Measurements from ENCODE around the gene NOP53. TPM values are rescaled to one million over a fixed set of nuclear protein-coding genes. Genes with fewer than 3 reads are reported as not detected.
A peak's percentile ranks its signal among the peaks of the same experiment; 100 is the strongest.
"Not testable (repeated sequence)": the region's sequence is repeated elsewhere in the genome, so short reads cannot be mapped to it uniquely, and the experiment has no call there.

Gene NOP53
- total and polyA plus RNA-seq, 10 donors, result 280 to 858 (median 406) TPM

DNA sequence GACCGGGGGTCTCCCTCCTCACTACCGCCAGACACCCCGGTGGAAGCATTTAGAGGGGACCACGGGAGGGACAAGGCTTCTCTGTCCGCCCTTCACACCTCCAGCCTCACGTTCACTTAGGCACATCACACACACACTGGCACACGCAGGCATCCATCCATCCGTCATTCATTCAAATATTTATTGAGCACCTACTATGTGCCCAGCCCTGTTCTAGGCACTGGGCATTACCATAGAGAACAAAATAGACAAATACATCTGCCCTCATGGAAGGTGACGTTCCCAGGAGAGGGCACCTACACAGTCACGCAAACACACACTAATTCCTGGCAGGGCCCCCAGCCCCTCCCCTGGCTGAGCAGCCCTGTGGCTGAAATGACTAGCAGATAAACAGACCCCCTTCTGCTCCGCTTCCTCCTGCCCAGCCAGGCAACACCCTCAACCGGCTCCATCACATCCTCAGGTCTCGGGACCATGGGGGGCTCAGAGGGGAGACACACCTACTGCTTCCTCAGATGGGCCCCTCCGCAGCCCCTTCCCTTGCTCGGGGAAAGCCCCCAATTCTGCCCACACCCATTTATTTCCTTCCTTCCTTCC, 3.7 kb upstream of the NOP53 start:
- peaks cover 15 to 45% (median 38%) of the 10 kb centered on the region in 6 donors for H3K4me1 ChIP-seq
- no peak for DNase-seq
- 73 to 79% (median 74%) methylated on average over 13 to 15 of the region's 15 CpGs for WGBS, 5 donors
- no peaks in the 10 kb centered on the region for H3K9me3 ChIP-seq
- H3K4me3 ChIP-seq, result no peak overlapping the region
- intact Hi-C loops (cut with DNase I; ENCODE audit: low total_unique reads), result no loop called here
- H3K36me3 ChIP-seq, result peaks cover 0 to 50% (median 5%) of the 10 kb centered on the region in 6 donors
- TF ChIP-seq, protein P1, sequence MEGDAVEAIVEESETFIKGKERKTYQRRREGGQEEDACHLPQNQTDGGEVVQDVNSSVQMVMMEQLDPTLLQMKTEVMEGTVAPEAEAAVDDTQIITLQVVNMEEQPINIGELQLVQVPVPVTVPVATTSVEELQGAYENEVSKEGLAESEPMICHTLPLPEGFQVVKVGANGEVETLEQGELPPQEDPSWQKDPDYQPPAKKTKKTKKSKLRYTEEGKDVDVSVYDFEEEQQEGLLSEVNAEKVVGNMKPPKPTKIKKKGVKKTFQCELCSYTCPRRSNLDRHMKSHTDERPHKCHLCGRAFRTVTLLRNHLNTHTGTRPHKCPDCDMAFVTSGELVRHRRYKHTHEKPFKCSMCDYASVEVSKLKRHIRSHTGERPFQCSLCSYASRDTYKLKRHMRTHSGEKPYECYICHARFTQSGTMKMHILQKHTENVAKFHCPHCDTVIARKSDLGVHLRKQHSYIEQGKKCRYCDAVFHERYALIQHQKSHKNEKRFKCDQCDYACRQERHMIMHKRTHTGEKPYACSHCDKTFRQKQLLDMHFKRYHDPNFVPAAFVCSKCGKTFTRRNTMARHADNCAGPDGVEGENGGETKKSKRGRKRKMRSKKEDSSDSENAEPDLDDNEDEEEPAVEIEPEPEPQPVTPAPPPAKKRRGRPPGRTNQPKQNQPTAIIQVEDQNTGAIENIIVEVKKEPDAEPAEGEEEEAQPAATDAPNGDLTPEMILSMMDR (IDR thresholded peaks at IDR 0.05 in 8 of 11, conservative IDR thresholded peaks at IDR 0.05 in 3 of 11), result no peak
- TF ChIP-seq POLR2AphosphoS5 (IDR thresholded peaks at IDR 0.05) (no peak), POLR2A (IDR thresholded peaks at IDR 0.05) (no peak)
- H3K27me3 ChIP-seq (replicated peaks in 1 of 7), result no peaks in the 10 kb centered on the region
- peak overlapping the region in 7 of 8 donors; percentile 84 to 97 (median 86) for H3K27ac ChIP-seq

- intact Hi-C loops (cut with DNase I; ENCODE audit: low total_unique reads), result no loop called here
- WGBS, 5 donors, result 52 to 79% (median 66%) methylated on average over 13 of the region's 13 CpGs
- DNase-seq, result no peak
- TF ChIP-seq POLR2A (IDR thresholded peaks at IDR 0.05), result no peak
- TF ChIP-seq, protein P1 (IDR thresholded peaks at IDR 0.05 in 8 of 11, conservative IDR thresholded peaks at IDR 0.05 in 3 of 11), result no peak
- no peak for TF ChIP-seq POLR2AphosphoS5 (IDR thresholded peaks at IDR 0.05)
- peaks cover 0 to 56% (median 10%) of the 10 kb centered on the region in 6 donors for H3K36me3 ChIP-seq
- H3K9me3 ChIP-seq, result no peaks in the 10 kb centered on the region
- H3K4me1 ChIP-seq, result peaks cover 19 to 55% (median 48%) of the 10 kb centered on the region in 6 donors
- H3K27me3 ChIP-seq (replicated peaks in 1 of 7), result no peaks in the 10 kb centered on the region
- peak overlapping the region in 3 of 8 donors; percentile 46 to 72 (median 48) for H3K4me3 ChIP-seq
- peak overlapping the region; percentile 55 to 97 (median 86) for H3K27ac ChIP-seq
Measured at GRCh38 chr19:47742634-47743033, 2.7 kb upstream of the NOP53 start.

DNA sequence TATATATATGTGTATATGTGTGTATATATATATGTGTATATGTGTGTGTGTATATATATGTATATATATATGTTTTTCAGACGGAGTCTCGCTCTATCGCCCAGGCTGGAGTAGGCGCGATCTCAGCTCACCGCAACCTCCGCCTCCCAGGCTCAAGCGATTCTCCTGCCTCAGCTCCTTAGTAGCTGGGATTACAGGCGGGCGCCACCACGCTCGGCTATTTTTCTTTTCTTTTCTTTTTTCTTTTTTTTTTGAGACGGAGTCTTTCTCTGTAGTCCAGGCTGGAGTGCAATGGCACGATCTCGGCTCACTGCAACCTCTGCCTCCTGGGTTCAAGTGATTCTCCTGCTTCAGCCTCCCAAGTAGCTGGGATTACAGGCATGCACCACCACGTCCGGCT, 783 bp downstream of the NOP53 start:
- WGBS, 5 donors, result 63 to 78% (median 73%) methylated on average over 17 of the region's 17 CpGs
- intact Hi-C loops (cut with DNase I; ENCODE audit: low total_unique reads); H3K27me3 ChIP-seq (replicated peaks in 1 of 7); H3K9me3 ChIP-seq; DNase-seq: not testable (repeated sequence)
- Histone ChIP-seq H3K4me1 (peaks cover 28 to 80% (median 71%) of the 10 kb centered on the region in 6 donors), H3K4me3 (peak overlapping the region; percentile 66 to 86 (median 72)), H3K36me3 (peaks cover 10 to 57% (median 42%) of the 10 kb centered on the region in 6 donors), H3K27ac (peak overlapping the region in 5 of 8 donors; percentile 96 to 100 (median 97))

- no peaks in the 10 kb centered on the region for H3K27me3 ChIP-seq (replicated peaks in 1 of 7)
- H3K4me1 ChIP-seq, result peaks cover 21 to 56% (median 49%) of the 10 kb centered on the region in 6 donors
- H3K4me3 ChIP-seq, result no peak overlapping the region
- intact Hi-C loops (cut with DNase I; ENCODE audit: low total_unique reads), result no loop called here
- no peaks in the 10 kb centered on the region for H3K9me3 ChIP-seq
- H3K36me3 ChIP-seq, result peaks cover 10 to 81% (median 73%) of the 10 kb centered on the region in 6 donors
- H3K27ac ChIP-seq, result no peak overlapping the region
- DNase-seq, result no peak
- 34 to 62% (median 43%) methylated on average over 3 of the region's 3 CpGs for WGBS, 5 donors
- TF ChIP-seq POLR2AphosphoS5 (IDR thresholded peaks at IDR 0.05), result no peak
- no peak for TF ChIP-seq POLR2A (IDR thresholded peaks at IDR 0.05)
- TF ChIP-seq, protein P1 (IDR thresholded peaks at IDR 0.05 in 8 of 11, conservative IDR thresholded peaks at IDR 0.05 in 3 of 11), result no peak
Measured at GRCh38 chr19:47749326-47749725, 4.0 kb downstream of the NOP53 start.

Data from spleen (tissue), 11 donors.